ENCODE results near the gene PARK7.

DNA sequence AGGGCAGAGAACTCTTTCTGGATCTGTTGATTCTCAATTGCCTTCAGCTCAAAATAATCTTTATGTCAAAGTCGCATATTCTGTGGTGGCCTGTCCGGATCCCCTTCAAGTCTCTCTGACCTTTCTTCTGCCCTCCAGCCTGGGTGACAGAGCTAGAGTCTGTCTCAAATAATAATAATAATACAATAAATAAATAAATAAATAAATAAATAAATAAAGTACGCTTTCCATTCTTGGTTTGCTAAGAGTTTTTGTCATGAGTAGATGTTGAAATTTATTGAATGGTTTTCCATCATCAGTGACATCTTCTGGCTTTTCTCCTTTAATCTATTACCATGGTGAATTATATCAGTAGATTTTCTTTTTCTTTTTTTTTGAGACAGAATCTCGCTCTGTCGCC lies 33.9 kb downstream of the PARK7 start:
- TF ChIP-seq, protein P1, sequence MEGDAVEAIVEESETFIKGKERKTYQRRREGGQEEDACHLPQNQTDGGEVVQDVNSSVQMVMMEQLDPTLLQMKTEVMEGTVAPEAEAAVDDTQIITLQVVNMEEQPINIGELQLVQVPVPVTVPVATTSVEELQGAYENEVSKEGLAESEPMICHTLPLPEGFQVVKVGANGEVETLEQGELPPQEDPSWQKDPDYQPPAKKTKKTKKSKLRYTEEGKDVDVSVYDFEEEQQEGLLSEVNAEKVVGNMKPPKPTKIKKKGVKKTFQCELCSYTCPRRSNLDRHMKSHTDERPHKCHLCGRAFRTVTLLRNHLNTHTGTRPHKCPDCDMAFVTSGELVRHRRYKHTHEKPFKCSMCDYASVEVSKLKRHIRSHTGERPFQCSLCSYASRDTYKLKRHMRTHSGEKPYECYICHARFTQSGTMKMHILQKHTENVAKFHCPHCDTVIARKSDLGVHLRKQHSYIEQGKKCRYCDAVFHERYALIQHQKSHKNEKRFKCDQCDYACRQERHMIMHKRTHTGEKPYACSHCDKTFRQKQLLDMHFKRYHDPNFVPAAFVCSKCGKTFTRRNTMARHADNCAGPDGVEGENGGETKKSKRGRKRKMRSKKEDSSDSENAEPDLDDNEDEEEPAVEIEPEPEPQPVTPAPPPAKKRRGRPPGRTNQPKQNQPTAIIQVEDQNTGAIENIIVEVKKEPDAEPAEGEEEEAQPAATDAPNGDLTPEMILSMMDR (IDR thresholded peaks at IDR 0.05) = no peak
- no peak for TF ChIP-seq POLR2A (IDR thresholded peaks at IDR 0.05)

Data from thyroid gland (tissue), 4 donors.